Measurements from ENCODE around the gene GKAP1. TPM values are rescaled to one million over a fixed set of nuclear protein-coding genes. Genes with fewer than 3 reads are reported as not detected.

Gene GKAP1
- total and polyA plus RNA-seq, 2 of the 13 experiments (the other 11 are each of a cell fraction or from before 2014, with no cell fraction given) = 5.6 to 6.1 TPM

GRCh38 chr9:83721509-83721908 is 96.1 kb downstream of the GKAP1 start:
- Histone ChIP-seq H3K36me3 (replicated peaks in 1 of 2; ENCODE audit: control insufficient read depth in 1 of 2, insufficient read depth in 2 of 2, low read length in 2 of 2) (no peaks in the 10 kb centered on the region), H3K79me2 (ENCODE audit: insufficient read depth, low read length) (no peaks in the 10 kb centered on the region), H4K20me1 (ENCODE audit: insufficient read depth, low read length) (no peaks in the 10 kb centered on the region), H3K27me3 (ENCODE audit: control insufficient read depth in 1 of 2, insufficient read depth in 2 of 2, low read length in 2 of 2) (no peaks in the 10 kb centered on the region; a peak in 1 of 5 replicates), H3K4me3 (replicated peaks in 1 of 3; ENCODE audit: insufficient read depth in 1 of 3, low read depth in 2 of 3, low read length in 3 of 3) (no peak overlapping the region), H3K9ac (ENCODE audit: insufficient read depth, low read depth, low read length) (no peak overlapping the region), H3K4me1 (ENCODE audit: insufficient read depth, low read length) (peaks cover 9% of the 10 kb centered on the region; the same call in 1 of the 2 replicates), H3K9me3 (ENCODE audit: low read length) (peaks cover 8% of the 10 kb centered on the region), H3K4me2 (ENCODE audit: low read depth, low read length) (no peak overlapping the region), H3K27ac (ENCODE audit: extremely low read length, insufficient read depth, low read length) (no peak overlapping the region), H2AFZ (ENCODE audit: low read length) (no peak overlapping the region)
- FAIRE-seq (no peak), ATAC-seq (peak; percentile 70), DNase-seq (ENCODE audit: low spot score) (no peak)
- no peak for TF ChIP-seq KAT2B (IDR thresholded peaks at IDR 0.05; ENCODE audit: borderline replicate concordance, low read depth, low read length)
- TF ChIP-seq ARNT (IDR thresholded peaks at IDR 0.05) = no peak
- BruUV-seq (replicated peaks) = no TSS peak
- ChIA-PET POLR2A (no interaction called here), CTCF (ENCODE audit: low intra/inter-chr PET ratio, low total read pairs) (no interaction called here)
- in situ Hi-C loops (cut with HindIII; ENCODE audit: extremely low pct_ligation_motif_present, low pct_unique_long_range_greater_than_20kb) (no loop called here), intact Hi-C loops (cut with micrococcal nuclease; ENCODE audit: unreplicated experiment) (no loop called here)

- Histone ChIP-seq H3K27me3 (ENCODE audit: control insufficient read depth in 1 of 2, insufficient read depth in 2 of 2, low read length in 2 of 2) (no peaks in the 10 kb centered on the region), H3K9me3 (ENCODE audit: low read length) (peaks cover 7% of the 10 kb centered on the region), H3K9ac (ENCODE audit: insufficient read depth, low read depth, low read length) (no peak overlapping the region), H3K27ac (ENCODE audit: extremely low read length, insufficient read depth, low read length) (no peak overlapping the region), H3K4me3 (replicated peaks in 1 of 3; ENCODE audit: insufficient read depth in 1 of 3, low read depth in 2 of 3, low read length in 3 of 3) (no peak overlapping the region), H2AFZ (ENCODE audit: low read length) (no peak overlapping the region), H3K4me1 (ENCODE audit: insufficient read depth, low read length) (peaks cover under 1% of the 10 kb centered on the region; the same call in 1 of the 2 replicates), H3K36me3 (replicated peaks in 1 of 2; ENCODE audit: control insufficient read depth in 1 of 2, insufficient read depth in 2 of 2, low read length in 2 of 2) (no peaks in the 10 kb centered on the region), H3K79me2 (ENCODE audit: insufficient read depth, low read length) (no peaks in the 10 kb centered on the region), H4K20me1 (ENCODE audit: insufficient read depth, low read length) (no peaks in the 10 kb centered on the region), H3K4me2 (ENCODE audit: low read depth, low read length) (no peak overlapping the region)
- BruUV-seq (replicated peaks) = no TSS peak
- intact Hi-C loops (cut with micrococcal nuclease; ENCODE audit: unreplicated experiment) (no loop called here), in situ Hi-C loops (cut with HindIII; ENCODE audit: extremely low pct_ligation_motif_present, low pct_unique_long_range_greater_than_20kb) (no loop called here)
- TF ChIP-seq ZNF44 (CRISPR knock-in tag; IDR thresholded peaks at IDR 0.05) (no peak), MAFF (IDR thresholded peaks at IDR 0.05; ENCODE audit: low read depth, low read length) (peak; percentile 94), MAFK (conservative IDR thresholded peaks at IDR 0.05 in 1 of 2, IDR thresholded peaks at IDR 0.05 in 1 of 2; ENCODE audit: low read length in 2 of 2) (peak; percentile 88 to 96)
- ChIA-PET CTCF (ENCODE audit: low intra/inter-chr PET ratio, low total read pairs) (no interaction called here), POLR2A (no interaction called here)
- ATAC-seq (no peak), DNase-seq (ENCODE audit: low spot score) (no peak), FAIRE-seq (no peak)
Observed at GRCh38 chr9:83715794-83716193, 101.8 kb downstream of the GKAP1 start.

All from HepG2 (cell line).